ENCODE measurements around the gene AP2A1. TPM values are rescaled to one million over a fixed set of nuclear protein-coding genes. Genes with fewer than 3 reads are reported as not detected.

Gene AP2A1
- total and polyA plus RNA-seq, 9 of the 15 experiments (the other 6 are each of a cell fraction or from before 2014, with no cell fraction given) = 0.55 to 150 (median 31.9) TPM

- TF ChIP-seq HBP1 (CRISPR knock-in tag; IDR thresholded peaks at IDR 0.05) = no peak
- no peak for TF ChIP-seq ZNF655 (CRISPR knock-in tag; IDR thresholded peaks at IDR 0.05)
- no peak for TF ChIP-seq HNRNPUL1 (IDR thresholded peaks at IDR 0.05; ENCODE audit: low read length)
- TF ChIP-seq CBX1 (IDR thresholded peaks at IDR 0.05; ENCODE audit: low read depth) = peak; percentile 87
- no peak for TF ChIP-seq ZNF436 (CRISPR knock-in tag; IDR thresholded peaks at IDR 0.05)
- 0 out of 2 replicates have a peak, but pooled peaks have one; percentile 16 for TF ChIP-seq VEZF1 (CRISPR knock-in tag; IDR thresholded peaks at IDR 0.05)
- TF ChIP-seq ETS1 (conservative IDR thresholded peaks at IDR 0.05; ENCODE audit: control insufficient read depth, low read depth, low read length) = no peak
- TF ChIP-seq DDX20 (tag; IDR thresholded peaks at IDR 0.05; ENCODE audit: low read depth) = no peak
- TF ChIP-seq POLR2G (IDR thresholded peaks at IDR 0.05; ENCODE audit: low read depth, low read length) = peak; percentile 94
- TF ChIP-seq SMARCA5 (IDR thresholded peaks at IDR 0.05) = no peak
- no peak for TF ChIP-seq NCOA4 (IDR thresholded peaks at IDR 0.05; ENCODE audit: partially characterized antibody)
- TF ChIP-seq NFE2L1 (tag; IDR thresholded peaks at IDR 0.05; ENCODE audit: borderline replicate concordance, low read depth) = no peak
- TF ChIP-seq IRF2 (CRISPR knock-in tag; IDR thresholded peaks at IDR 0.05) = no peak
- TF ChIP-seq HNRNPL (IDR thresholded peaks at IDR 0.05; ENCODE audit: low read depth, low read length) = no peak
- no peak for TF ChIP-seq KDM2B (CRISPR knock-in tag; IDR thresholded peaks at IDR 0.05)
- TF ChIP-seq MYNN (IDR thresholded peaks at IDR 0.05) = no peak
- TF ChIP-seq MYNN (CRISPR knock-in tag; IDR thresholded peaks at IDR 0.05) = no peak
- TF ChIP-seq ZNF830 (CRISPR knock-in tag; IDR thresholded peaks at IDR 0.05) = no peak
- no peak for TF ChIP-seq RCOR1 (IDR thresholded peaks at IDR 0.05; ENCODE audit: borderline replicate concordance in 1 of 2, low read depth in 2 of 2, low read length in 2 of 2)
- no peak for TF ChIP-seq MTA2 (IDR thresholded peaks at IDR 0.05; ENCODE audit: low read depth)
- TF ChIP-seq ZNF184 (CRISPR knock-in tag; IDR thresholded peaks at IDR 0.05) = no peak
- no peak for TF ChIP-seq ZNF431 (CRISPR knock-in tag; IDR thresholded peaks at IDR 0.05)
- TF ChIP-seq PRMT5 (CRISPR knock-in tag; IDR thresholded peaks at IDR 0.05) = no peak
- no peak for TF ChIP-seq ETV6 (IDR thresholded peaks at IDR 0.05; ENCODE audit: borderline replicate concordance in 1 of 2, low read depth in 2 of 2, low read length in 1 of 2)
- TF ChIP-seq ETV6 (CRISPR knock-in tag; IDR thresholded peaks at IDR 0.05; ENCODE audit: borderline replicate concordance) = no peak
- TF ChIP-seq CBFB (CRISPR knock-in tag; IDR thresholded peaks at IDR 0.05) = no peak
Measured at GRCh38 chr19:49746206-49746958, 20.4 kb upstream of the AP2A1 start (continued).
